ENCODE data around the gene ZXDC. TPM values are rescaled to one million over a fixed set of nuclear protein-coding genes. Genes with fewer than 3 reads are reported as not detected.

Gene ZXDC
- total RNA-seq, 1 experiment from 2014 or later, result 37.2 TPM

DNA sequence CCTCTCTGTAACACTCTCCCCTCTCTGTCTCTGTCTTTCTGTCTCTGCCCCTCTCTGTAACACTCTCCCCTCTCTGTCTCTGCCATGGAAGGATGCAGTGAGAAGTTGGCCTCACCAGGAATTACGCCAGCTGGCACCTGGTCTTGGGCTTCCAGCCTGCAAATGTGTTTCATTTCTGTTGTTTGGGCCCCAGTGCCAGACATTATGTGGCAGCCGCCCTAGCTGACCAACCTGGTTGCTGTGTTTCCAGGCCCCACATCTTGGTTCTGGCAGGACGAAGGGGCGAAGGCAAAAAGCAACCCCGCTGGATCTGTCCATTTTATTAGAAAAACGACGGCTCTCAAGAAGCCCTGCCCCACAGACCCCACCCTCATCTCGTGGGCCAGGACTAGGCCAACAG is 5.2 kb upstream of the ZXDC start:
- ChIA-PET CTCF (no interaction called here), POLR2A (no interaction called here)
- DNase-seq (ENCODE audit: unreplicated experiment), result no peak
- intact Hi-C loops (cut with micrococcal nuclease), result no loop called here
- Mint-ChIP-seq H3K27ac (ENCODE audit: low read depth, unreplicated experiment) (no peak overlapping the region), H3K27me3 (ENCODE audit: insufficient read depth, unreplicated experiment) (no peaks in the 10 kb centered on the region), H3K4me1 (ENCODE audit: insufficient read depth, unreplicated experiment) (peaks cover 16% of the 10 kb centered on the region), H3K4me3 (ENCODE audit: unreplicated experiment) (no peak overlapping the region), H3K36me3 (ENCODE audit: insufficient read depth, unreplicated experiment) (no peaks in the 10 kb centered on the region), H3K9me3 (ENCODE audit: unreplicated experiment) (no peaks in the 10 kb centered on the region)
- no TSS peak for BruUV-seq (replicated peaks)
- TF ChIP-seq CTCF (IDR thresholded peaks at IDR 0.05; ENCODE audit: unreplicated experiment), result no peak

DNA sequence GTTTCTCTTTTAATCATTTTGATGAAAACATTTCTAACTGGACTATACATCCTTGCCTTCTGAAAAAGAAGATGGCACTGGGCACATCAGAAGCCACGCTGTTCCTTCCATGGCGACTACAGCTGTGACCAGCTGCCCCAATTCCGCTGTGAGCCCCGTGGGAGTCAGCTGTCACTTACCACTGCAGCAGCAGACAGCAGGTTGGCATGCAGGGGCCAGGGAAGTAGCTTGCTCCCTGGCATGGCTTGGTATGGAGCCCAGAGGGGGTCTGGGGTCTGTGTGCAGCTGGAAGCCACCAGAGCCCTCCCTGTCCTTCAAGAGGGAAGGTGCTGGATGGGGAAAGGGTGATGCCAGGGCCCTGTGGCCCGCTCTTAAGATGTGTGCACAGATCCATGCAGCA is 4.5 kb upstream of the ZXDC start:
- no TSS peak for BruUV-seq (replicated peaks)
- H3K27me3 Mint-ChIP-seq (ENCODE audit: insufficient read depth, unreplicated experiment), result no peaks in the 10 kb centered on the region
- CTCF ChIA-PET, result no interaction called here

GRCh38 chr3:126479642-126480041 is 4.0 kb upstream of the ZXDC start:
- DNase-seq (ENCODE audit: unreplicated experiment), result no peak
- no TSS peak for BruUV-seq (replicated peaks)
- Mint-ChIP-seq H3K27ac (ENCODE audit: low read depth, unreplicated experiment) (no peak overlapping the region), H3K4me1 (ENCODE audit: insufficient read depth, unreplicated experiment) (peaks cover 16% of the 10 kb centered on the region), H3K9me3 (ENCODE audit: unreplicated experiment) (no peaks in the 10 kb centered on the region), H3K36me3 (ENCODE audit: insufficient read depth, unreplicated experiment) (peaks cover 3% of the 10 kb centered on the region), H3K4me3 (ENCODE audit: unreplicated experiment) (no peak overlapping the region), H3K27me3 (ENCODE audit: insufficient read depth, unreplicated experiment) (no peaks in the 10 kb centered on the region)
- CTCF ChIA-PET, result no interaction called here
- intact Hi-C loops (cut with micrococcal nuclease), result loop anchor here (10.0 kb wide), 1 partner anchor 235 kb away; no protein-coding TSS in a partner anchor
- no peak for TF ChIP-seq CTCF (IDR thresholded peaks at IDR 0.05; ENCODE audit: unreplicated experiment)
- POLR2A ChIA-PET, result no interaction called here

More for the DNA sequence above, 4.5 kb upstream of the ZXDC start:
- no peak for TF ChIP-seq CTCF (IDR thresholded peaks at IDR 0.05; ENCODE audit: unreplicated experiment)
- Mint-ChIP-seq H3K27ac (ENCODE audit: low read depth, unreplicated experiment) (no peak overlapping the region), H3K9me3 (ENCODE audit: unreplicated experiment) (no peaks in the 10 kb centered on the region), H3K36me3 (ENCODE audit: insufficient read depth, unreplicated experiment) (no peaks in the 10 kb centered on the region), H3K4me3 (ENCODE audit: unreplicated experiment) (no peak overlapping the region), H3K4me1 (ENCODE audit: insufficient read depth, unreplicated experiment) (peaks cover 16% of the 10 kb centered on the region)
- no peak for DNase-seq (ENCODE audit: unreplicated experiment)
- intact Hi-C loops (cut with micrococcal nuclease), result no loop called here
- POLR2A ChIA-PET, result no interaction called here

DNA sequence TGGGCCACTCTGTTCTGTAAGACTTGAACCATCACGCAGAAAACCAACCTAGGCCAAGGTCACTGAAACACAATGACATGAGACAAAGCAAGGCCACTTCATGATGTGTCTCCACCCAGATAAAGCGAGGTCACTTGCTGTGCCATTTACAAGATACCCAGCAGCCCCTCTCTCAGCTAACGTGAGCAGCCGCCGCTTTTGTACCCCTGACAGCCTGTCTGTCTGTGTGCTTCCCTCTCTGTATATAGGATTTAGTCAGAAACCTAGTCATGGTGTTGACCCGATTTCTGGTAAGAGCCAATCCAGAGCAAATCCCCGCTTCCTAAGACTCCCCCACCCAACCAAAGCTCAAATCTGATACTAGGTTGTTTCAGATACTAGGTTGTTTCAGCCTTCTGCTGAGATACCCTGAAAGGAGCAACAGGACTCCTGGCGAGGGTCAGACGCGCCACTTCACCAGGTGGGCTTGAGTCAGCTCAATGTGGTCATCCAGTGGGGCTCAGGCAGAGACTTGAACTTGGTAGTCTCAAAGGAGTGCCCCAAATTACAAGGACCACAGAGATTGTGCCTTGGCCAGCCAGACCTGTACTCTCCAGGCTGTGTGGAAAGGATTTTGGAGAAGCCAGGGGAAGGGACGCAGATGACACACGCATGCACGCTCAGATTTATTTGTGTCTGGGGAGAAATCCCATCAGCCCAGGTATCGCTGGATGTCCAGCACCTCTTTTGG is 3.1 kb upstream of the ZXDC start:
- POLR2A ChIA-PET, result no interaction called here
- no peak for TF ChIP-seq CTCF (IDR thresholded peaks at IDR 0.05; ENCODE audit: unreplicated experiment)
- Mint-ChIP-seq H3K4me3 (ENCODE audit: unreplicated experiment) (no peak overlapping the region), H3K36me3 (ENCODE audit: insufficient read depth, unreplicated experiment) (peaks cover 9% of the 10 kb centered on the region), H3K4me1 (ENCODE audit: insufficient read depth, unreplicated experiment) (peaks cover 19% of the 10 kb centered on the region), H3K27ac (ENCODE audit: low read depth, unreplicated experiment) (no peak overlapping the region), H3K9me3 (ENCODE audit: unreplicated experiment) (no peaks in the 10 kb centered on the region), H3K27me3 (ENCODE audit: insufficient read depth, unreplicated experiment) (no peaks in the 10 kb centered on the region)
- BruUV-seq (replicated peaks), result no TSS peak
- intact Hi-C loops (cut with micrococcal nuclease), result loop anchor here (10.0 kb wide), 1 partner anchor 234 kb away; no protein-coding TSS in a partner anchor
- no peak for DNase-seq (ENCODE audit: unreplicated experiment)
- CTCF ChIA-PET, result no interaction called here

All from MCF 10A (cell line).